Measurements from ENCODE around the gene BMP8A.

The BMP8A gene

GRCh38 chr1:39567302-39567701 lies 75.9 kb downstream of the BMP8A start:
- no peak for DNase-seq (ENCODE audit: low read depth in 1 of 2, low spot score in 1 of 2)

- no peak for DNase-seq (ENCODE audit: low read depth in 1 of 2, low spot score in 1 of 2)
Measured at GRCh38 chr1:39568208-39568607, 76.8 kb downstream of the BMP8A start.

DNA sequence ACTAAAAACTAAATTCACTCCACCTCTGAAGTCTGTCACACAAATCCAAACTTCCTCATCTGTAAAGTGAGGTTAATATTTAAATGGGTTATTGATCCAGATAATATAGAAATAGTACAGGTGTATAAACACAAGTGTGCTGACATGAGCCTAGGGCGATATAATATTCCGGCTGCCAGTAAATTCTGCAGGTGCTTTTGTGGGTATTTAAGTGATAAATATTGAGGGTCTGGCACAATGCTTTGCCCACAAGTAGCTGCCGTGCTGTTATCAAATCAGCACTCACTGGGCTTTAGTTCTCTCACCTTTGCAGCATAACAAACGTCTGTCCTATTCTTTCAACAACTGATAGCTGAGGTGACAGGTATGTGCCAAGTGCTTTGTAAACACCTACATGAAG lies 77.6 kb downstream of the BMP8A start:
- no peak for DNase-seq (ENCODE audit: low read depth in 1 of 2, low spot score in 1 of 2)

DNA sequence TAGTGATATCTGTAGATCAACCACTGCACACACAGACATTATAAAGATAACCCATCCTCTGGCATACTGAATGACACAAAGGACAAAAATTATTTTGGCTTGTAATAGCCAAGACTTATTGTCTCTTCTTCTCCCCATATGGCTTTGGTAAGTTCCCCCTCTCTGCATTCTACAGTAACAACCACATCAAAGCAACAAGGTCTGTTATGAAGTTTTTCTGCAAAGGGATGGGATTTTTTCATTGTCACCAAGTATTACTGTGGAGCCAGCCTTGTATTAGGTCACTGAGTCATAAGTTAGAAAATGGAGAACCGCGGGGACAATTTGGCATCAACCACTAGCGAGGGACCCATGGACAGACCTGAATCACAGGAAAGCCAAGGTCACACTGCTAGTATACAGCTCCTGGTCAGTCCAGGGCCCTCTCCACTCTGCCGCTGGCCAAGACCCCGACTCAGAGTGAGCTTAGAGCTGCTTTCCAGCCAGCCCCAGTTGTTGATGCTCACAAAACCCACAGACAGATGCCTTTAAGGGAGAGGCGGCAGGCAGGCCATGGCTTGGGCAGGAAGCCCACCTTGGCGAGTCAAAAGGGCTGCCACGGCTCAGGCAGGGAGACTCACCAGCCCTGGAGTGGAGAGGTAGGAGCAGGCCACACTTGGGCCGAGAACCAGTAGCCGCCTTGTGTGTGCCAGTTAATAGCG lies 79.2 kb downstream of the BMP8A start:
- no peak for DNase-seq (ENCODE audit: low read depth in 1 of 2, low spot score in 1 of 2)

DNA sequence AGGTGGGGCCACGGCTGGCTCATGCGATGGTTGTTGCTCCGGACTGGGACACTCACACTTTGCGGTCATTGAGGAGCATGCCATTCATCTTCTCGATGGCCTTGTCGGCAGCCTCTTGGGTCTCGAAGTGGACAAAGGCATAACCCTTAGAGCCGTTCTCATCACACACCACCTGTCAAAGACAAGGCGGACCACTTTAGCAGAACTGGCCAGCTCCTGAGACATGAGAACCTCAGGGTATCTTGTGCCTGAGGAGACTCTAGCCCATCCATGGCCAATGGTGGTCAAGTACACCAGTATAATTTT lies 79.7 kb downstream of the BMP8A start:
- DNase-seq (ENCODE audit: low read depth in 1 of 2, low spot score in 1 of 2), result no peak

DNA sequence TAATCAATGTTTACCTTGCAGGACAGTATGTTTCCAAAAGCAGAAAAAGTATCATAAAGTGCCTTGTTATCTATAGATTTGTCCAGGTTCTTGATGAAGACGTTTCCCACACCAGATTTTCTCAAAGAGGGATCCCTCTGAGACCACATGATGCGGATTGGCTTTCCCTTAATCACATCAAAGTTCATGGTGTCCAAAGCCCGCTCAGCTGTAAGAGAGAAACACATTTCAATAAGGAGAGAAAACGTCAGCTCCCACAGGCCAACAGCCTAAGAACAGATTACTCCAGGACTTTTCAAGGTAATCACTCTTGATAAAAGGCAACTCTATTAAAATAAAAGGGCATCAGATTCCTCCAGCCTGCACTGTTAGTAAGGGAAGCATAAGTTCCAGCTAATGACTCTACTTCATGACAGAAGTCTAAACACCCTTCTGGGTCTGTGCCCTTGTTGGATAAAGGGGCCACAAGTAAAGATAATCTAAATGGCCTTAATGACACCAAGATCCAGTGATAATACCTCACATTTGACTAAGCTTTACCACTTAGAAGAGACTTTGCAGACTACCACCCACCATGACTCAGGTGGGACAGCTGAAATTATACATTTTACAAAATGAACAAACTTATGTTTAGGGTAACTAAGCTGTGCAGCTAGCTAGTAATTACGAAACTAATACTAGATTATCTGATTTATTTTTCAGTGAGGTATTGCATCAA lies 81.1 kb downstream of the BMP8A start:
- no peak for DNase-seq (ENCODE audit: low read depth in 1 of 2, low spot score in 1 of 2)

GRCh38 chr1:39573097-39573465 lies 81.6 kb downstream of the BMP8A start:
- DNase-seq (ENCODE audit: low read depth in 1 of 2, low spot score in 1 of 2), result no peak

GRCh38 chr1:39573736-39574624 lies 82.5 kb downstream of the BMP8A start:
- no peak for DNase-seq (ENCODE audit: low read depth in 1 of 2, low spot score in 1 of 2)

DNA sequence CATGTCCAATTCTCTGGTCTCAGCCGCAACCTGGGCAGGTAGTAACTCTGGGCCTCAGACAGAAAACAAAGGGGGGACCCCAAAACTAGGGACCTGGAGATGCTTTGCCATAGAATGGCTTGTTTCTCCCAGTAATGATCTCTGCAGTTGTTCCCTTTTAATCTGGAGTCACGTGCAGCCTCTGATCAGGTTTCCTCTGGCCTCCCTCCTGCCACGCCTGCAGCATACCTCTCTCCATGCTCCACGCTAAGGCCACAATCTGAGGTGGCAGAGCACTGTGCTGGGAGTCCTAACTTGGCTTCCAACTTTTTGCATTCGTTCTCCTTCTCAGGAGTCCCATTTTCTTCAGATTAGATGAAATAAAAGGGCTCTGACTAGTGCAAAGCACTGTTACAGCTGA lies 83.2 kb downstream of the BMP8A start:
- DNase-seq (ENCODE audit: low read depth in 1 of 2, low spot score in 1 of 2), result no peak
